ENCODE results near the gene VIPR2.

DNA sequence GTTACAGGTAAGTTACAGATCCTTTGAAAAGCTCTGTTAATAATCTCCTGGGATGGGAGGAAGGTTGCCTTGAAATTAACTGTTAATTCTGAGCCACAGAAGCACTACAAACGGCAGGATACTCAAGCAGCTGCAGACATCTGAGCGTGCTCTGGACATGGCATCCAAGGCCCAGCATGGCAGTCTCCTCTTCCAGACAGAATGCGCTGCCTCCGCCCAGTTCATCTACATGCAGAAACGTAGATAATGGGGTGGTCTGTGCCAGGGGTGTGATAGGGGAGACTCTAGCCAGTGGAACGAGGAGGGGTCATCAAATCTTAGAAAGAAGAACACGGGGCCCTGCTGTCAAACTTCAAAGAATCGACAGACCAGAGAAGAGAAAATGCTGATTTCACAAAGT lies 13.8 kb downstream of the VIPR2 start:
- TF ChIP-seq, protein P1, sequence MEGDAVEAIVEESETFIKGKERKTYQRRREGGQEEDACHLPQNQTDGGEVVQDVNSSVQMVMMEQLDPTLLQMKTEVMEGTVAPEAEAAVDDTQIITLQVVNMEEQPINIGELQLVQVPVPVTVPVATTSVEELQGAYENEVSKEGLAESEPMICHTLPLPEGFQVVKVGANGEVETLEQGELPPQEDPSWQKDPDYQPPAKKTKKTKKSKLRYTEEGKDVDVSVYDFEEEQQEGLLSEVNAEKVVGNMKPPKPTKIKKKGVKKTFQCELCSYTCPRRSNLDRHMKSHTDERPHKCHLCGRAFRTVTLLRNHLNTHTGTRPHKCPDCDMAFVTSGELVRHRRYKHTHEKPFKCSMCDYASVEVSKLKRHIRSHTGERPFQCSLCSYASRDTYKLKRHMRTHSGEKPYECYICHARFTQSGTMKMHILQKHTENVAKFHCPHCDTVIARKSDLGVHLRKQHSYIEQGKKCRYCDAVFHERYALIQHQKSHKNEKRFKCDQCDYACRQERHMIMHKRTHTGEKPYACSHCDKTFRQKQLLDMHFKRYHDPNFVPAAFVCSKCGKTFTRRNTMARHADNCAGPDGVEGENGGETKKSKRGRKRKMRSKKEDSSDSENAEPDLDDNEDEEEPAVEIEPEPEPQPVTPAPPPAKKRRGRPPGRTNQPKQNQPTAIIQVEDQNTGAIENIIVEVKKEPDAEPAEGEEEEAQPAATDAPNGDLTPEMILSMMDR (IDR thresholded peaks at IDR 0.05), result no peak
- TF ChIP-seq POLR2A (IDR thresholded peaks at IDR 0.05) (no peak), POLR2AphosphoS5 (IDR thresholded peaks at IDR 0.05) (no peak)
